Globus pallidus (tissue), 1 donor: ENCODE data around the gene NUP210L.
"Not testable (repeated sequence)": the region's sequence is repeated elsewhere in the genome, so short reads cannot be mapped to it uniquely, and the experiment has no call there.

Source experiments
- DNase-seq: peaks from one replicate; pipeline ENCODE4 v3.0.0-alpha.2; 2015; ENCODE audit warnings: low spot score

The NUP210L gene

GRCh38 chr1:154170547-154171222 lies 15.8 kb upstream of the NUP210L start:
- DNase-seq: no peak

DNA sequence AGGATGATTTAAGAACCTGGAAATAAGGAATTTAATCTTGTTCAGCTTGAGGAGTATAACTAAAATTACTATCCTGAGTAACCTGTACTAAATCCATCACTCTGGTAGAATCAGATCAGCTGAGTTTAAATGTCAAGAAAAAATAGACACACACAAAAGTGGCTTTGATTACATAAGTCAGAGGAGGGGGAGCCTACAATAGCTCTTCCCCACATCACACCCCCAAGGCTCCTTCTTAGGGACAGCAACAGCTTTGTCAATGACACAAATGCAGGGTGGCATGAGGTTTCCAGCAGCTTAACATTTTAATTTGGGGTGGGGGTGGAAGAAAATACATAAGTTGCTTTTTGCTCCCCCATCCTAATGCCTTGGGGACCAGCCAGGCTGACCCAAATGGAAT lies 12.6 kb upstream of the NUP210L start:
- no peak for DNase-seq

GRCh38 chr1:154166207-154166606 lies 11.3 kb upstream of the NUP210L start:
- DNase-seq: no peak

- no peak for DNase-seq
Measured at GRCh38 chr1:154159554-154159953, 4.7 kb upstream of the NUP210L start.

GRCh38 chr1:154158307-154159125 lies 3.6 kb upstream of the NUP210L start:
- no peak for DNase-seq

- DNase-seq: no peak
Measured at GRCh38 chr1:154157520-154158306, 2.8 kb upstream of the NUP210L start.

GRCh38 chr1:154155251-154155650 lies 378 bp upstream of the NUP210L start:
- DNase-seq: no peak

GRCh38 chr1:154154053-154154452 lies 820 bp downstream of the NUP210L start:
- no peak for DNase-seq

GRCh38 chr1:154151311-154151710 lies 3.6 kb downstream of the NUP210L start:
- no peak for DNase-seq

DNA sequence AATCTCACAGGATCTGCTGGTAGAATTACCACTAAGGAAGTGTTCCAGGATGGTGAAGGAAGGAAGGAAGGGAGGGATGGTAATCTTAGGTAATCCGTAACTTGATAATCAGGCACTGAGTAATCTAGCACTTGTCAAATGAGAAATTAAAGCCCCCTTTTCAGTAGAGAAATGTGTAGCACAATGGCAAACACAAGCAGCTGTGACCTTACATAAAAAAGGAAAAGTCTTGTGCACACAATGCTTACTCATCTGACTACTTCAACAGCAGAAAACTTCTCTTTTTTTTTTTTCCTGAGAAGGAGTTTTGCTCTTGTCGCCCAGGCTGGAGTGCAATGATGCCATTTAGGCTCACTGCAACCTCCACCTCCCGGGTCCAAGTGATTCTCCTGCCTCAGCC lies 6.1 kb downstream of the NUP210L start:
- no peak for DNase-seq

GRCh38 chr1:154147505-154147904 lies 7.4 kb downstream of the NUP210L start:
- not testable (repeated sequence) for DNase-seq

- DNase-seq: no peak
Measured at GRCh38 chr1:154145986-154146385, 8.9 kb downstream of the NUP210L start.

- no peak for DNase-seq
Measured at GRCh38 chr1:154142358-154142757, 12.5 kb downstream of the NUP210L start.

GRCh38 chr1:154141240-154141639 lies 13.6 kb downstream of the NUP210L start:
- no peak for DNase-seq

DNA sequence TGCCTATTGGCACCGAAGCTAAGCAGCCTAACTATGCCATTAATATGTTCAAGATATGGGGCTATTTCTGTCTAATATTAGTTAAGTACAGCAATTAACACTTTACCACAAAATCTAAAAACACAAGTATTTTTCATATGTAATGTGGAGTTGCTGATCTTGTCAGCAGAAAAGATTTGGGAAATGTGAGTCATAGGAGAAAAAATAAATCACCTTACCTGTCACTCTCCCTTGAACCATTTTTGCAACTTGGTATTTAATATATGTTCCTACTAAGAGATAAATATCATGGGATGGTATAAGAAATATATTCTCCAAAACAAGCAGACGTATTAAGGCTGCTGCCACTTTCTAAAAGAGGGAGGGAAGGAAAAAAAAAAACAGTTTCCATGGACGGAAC lies 17.0 kb downstream of the NUP210L start:
- DNase-seq: no peak

DNA sequence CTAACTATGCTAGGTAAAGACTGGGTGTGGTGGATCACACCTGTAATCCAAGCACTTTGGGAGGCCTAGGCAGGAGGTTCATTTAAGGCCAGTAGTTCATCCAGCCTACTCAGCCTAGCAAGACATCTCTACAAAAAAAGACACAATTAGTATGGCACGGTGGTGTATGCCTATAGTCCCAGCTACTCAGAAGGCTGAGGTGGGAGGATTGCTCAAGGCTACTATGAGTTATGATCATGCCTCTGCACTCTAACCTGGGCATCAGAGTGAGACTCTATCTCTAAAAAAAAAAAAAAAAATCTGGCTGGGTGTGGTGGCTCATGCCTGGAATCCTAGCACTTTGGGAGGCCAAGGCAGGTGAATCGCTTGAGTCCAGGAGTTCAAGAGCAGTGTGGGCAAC lies 21.6 kb downstream of the NUP210L start:
- no peak for DNase-seq

DNA sequence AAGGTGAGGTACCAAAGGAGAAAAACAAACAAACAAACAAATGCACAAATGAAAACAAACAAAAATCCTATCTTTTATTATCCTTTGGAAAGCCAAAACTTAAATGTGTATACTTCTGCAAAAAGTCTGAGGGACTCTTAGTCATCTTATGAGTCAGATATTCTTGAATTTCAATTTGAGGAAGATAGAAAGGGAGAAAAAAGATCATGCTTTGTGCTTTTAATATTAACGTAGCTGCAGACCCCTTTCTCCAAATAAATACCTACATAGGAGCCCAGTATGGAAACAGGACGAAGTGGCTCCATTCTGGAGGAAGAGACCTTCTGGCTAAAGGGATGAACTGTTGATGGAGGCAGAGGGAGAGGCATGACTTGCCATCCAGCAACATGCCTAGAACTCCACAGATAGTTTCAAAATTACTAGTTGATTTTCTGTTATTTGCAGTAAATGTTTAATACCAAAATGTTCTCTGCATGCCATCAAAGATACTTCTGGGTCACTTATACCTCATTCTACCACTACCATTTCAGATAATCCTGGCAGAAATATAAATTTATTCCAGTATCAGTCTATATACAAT lies 25.4 kb downstream of the NUP210L start:
- no peak for DNase-seq

- not testable (repeated sequence) for DNase-seq
Measured at GRCh38 chr1:154123205-154123604, 31.7 kb downstream of the NUP210L start.

GRCh38 chr1:154117642-154118041 lies 37.2 kb downstream of the NUP210L start:
- DNase-seq: no peak

DNA sequence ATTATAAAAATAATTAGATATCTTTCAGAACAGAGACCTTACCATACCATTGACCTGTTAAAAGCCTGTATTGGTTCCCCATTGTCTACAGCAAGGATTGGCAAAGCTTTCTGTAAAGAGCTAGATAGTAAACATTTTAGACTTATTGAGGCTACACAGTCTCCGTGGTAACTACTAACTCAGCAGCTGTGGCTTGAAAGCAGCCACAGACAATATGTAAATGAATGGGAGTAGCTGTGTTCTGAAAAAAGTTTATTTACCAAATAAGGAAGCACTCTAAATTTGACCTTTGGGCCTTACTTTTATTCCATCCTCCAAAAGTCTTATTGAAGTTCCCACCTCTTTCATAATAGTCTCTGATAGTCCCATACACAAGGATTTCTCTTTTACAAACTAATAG lies 39.7 kb downstream of the NUP210L start:
- DNase-seq: no peak

DNA sequence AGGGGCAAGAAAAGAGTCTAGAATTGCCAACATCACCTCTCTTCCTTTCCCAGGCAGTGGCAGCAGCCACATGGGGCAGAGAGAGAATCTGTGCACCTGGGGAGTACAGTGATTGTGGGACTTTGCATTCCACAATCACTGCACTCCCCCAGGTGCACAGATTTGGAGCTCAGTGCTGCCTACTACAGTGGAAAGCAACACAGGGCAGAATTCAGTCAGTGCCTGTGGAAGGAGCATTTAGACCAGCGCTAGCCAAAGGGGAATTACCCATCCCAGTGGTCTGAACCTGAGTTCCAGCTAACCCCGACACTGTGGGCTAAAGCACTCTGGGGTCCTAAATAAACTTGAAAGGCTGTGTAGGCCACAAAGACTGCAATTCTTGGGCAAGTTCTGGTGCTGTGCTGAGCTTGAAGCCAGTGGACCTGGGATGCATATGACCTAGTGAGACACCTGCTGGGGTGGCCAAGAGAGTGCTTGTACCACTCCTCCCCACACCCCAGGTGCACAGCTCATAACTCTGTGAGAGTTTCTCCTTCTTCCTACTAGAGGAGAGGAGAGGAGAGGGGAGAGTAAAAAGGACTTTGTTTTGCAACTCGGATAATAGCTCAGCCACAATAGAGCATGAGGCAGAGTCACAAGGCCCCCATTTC lies 50.3 kb downstream of the NUP210L start:
- DNase-seq: no peak

DNA sequence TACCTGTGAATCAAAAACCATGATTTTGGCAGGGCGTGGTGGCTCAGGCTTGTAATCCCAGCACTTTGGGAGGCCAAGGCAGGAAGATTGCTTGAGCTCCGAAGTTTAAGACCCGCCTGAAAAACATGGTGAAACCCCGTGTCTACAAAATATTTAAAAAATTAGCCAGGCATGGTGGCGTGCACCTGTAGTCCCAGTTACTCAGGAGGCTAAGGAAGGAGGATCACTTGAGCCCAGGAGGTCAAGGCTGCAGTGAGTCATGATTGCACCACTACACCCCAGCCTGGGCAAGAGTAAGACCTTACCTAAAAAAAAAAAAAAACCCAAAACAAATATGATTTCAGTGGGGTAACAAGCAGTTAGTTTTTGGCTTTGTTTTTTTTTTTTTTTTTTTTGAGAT lies 54.7 kb downstream of the NUP210L start:
- DNase-seq: not testable (repeated sequence)
